HG03354 (cell line): ENCODE measurements around the gene RBFOX1.

Experiments used
- ATAC-seq: cut with Tn5 transposase; IDR thresholded peaks from one replicate; pipeline ENCODE4 v1.9.1; 2021; ENCODE audit warnings: mild to moderate bottlenecking; ENCODE audit not compliant: unreplicated experiment, poor library complexity, severe bottlenecking

The RBFOX1 gene

GRCh38 chr16:7629571-7629970 lies 296.9 kb downstream of the RBFOX1 start:
- ATAC-seq, result no peak

- ATAC-seq, result no peak
These were observed 304.8 kb downstream of the RBFOX1 start for GRCh38 chr16:7637446-7637845.

- no peak for ATAC-seq
These were observed 305.7 kb downstream of the RBFOX1 start for GRCh38 chr16:7638306-7638705.

GRCh38 chr16:7640334-7640733 lies 307.7 kb downstream of the RBFOX1 start:
- ATAC-seq, result no peak

- no peak for ATAC-seq
These were observed 311.5 kb downstream of the RBFOX1 start for GRCh38 chr16:7644176-7644575.

- no peak for ATAC-seq
These were observed 312.2 kb downstream of the RBFOX1 start for GRCh38 chr16:7644811-7645210.

- ATAC-seq, result no peak
These were observed 314.3 kb downstream of the RBFOX1 start for GRCh38 chr16:7646821-7647500.

- no peak for ATAC-seq
These were observed 317.8 kb downstream of the RBFOX1 start for GRCh38 chr16:7650431-7650830.

GRCh38 chr16:7651803-7652570 lies 319.3 kb downstream of the RBFOX1 start:
- no peak for ATAC-seq

DNA sequence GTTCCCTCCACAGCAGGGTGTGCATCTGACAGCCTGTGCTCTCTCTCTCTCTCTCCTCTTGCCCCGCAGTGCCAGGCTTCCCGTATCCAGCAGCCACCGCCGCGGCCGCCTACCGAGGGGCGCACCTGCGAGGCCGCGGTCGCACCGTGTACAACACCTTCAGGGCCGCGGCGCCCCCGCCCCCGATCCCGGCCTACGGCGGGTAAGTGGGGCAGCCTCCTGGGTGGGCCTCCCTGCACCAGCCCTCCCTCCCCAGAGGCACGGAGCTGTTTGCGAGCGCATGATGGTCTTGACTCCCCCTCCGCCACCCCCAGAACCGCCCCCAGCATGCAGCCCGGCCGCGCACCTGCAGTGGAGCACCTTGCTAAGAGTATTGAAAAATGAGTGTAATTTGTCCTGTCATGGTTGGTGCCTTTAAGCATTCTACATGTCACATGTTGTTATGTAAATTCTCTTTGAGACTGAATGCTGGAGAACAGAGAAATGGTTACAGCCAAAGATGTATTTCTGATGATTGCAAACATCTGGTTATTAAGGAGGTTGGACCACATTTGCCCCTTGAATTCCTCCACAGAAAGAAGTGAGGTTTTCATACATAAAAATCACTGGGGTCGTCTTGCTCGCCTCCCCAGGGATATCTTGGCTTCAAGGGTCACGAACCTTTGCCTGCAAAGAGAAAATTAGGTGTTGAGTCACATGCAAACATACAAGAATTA lies 321.3 kb downstream of the RBFOX1 start:
- ATAC-seq, result no peak

DNA sequence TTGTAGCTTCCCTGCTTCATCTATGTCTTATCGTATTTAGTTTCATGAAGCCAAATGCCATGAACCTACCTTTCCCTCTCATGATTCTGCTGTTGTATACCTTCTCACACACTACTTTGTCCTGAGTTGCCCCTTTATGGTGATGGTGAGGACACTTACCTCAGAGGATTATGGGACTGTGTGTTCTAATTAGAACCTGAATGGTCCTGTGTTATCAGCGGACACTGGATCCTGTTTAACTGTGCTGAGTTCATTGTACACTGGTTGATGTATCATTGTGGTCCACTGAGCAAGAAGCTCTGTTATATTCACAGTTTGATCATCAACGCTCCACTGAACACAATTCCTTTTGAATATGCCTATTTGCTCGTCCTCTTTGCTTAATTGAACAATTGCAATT lies 343.0 kb downstream of the RBFOX1 start:
- ATAC-seq, result no peak

GRCh38 chr16:7680296-7680695 lies 347.7 kb downstream of the RBFOX1 start:
- no peak for ATAC-seq

- no peak for ATAC-seq
These were observed 356.2 kb downstream of the RBFOX1 start for GRCh38 chr16:7688811-7689210.

DNA sequence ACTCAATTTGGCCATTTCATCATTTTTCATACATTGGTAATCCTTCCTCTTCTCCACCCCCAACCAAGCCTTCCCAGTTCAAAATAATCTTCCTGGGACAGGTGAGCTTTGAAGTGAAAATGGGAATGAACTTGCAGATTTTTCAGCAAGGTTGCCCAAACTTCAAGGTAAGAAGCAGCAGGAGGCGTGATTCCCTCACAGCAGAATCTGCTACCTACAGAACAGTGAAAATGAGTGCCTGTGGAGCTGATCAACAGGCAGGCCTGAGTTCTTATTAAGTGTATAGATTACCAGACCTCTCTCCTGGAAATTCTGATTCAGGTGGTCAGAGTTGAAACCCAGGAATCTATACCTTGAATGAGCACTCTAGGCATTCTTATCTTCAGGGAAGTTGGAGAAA lies 356.6 kb downstream of the RBFOX1 start:
- ATAC-seq, result no peak

- no peak for ATAC-seq
These were observed 358.9 kb downstream of the RBFOX1 start for GRCh38 chr16:7691533-7691932.

DNA sequence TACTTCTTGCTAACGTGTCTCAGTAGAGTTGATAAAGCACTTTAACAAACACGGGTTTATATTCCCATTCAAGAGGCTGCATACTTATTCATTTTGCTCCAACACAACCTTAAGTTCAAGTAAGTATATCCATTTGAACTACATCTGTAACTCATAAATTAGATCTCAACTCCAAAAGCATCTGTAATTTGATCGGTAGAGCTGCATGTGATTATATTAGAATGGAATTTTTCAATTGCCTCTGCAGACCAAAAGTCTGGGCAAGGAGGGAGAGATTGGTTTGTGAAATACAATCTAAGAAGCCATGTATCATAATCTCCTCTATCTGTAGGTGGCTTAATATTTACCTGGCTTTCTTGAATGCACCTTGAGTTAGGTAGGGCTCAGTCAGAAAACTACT lies 371.0 kb downstream of the RBFOX1 start:
- ATAC-seq, result no peak

DNA sequence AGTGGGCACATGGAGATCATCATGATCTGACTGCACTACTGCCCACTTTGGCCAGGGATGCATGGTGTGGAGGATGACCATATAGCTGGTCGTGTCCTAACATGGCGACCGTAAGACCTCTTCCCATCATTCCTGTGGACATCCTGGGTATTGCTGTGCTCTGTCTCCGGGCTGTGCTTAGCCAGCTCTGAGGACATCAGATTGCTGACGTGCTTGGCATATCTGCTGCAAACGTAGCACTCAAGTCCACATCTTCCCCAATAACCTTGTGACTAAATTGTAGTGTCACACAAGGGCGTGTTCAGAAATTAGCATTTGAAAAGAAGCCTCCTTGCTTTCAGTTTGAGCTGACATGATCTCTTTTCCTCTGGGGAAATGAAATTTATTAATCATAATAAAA lies 373.2 kb downstream of the RBFOX1 start:
- ATAC-seq, result no peak

DNA sequence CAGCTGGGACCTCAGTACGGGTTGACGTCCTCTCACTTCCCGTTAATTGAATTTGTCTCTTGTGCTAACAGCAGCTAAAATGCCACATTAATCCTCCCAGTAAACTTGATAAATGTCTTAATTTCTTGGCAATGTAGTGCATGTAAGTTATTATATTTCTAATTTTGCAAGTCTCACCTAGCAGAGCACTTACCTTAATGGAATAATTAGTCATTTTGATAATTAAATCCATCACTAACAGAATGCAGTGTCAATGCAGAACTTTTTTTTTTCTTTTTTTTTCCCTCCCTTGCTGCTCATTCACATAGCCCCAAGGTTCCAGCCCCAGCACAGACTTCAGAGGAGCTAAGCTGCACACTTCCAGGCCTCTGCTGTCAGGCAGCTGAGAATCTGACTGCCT lies 376.5 kb downstream of the RBFOX1 start:
- ATAC-seq, result no peak

DNA sequence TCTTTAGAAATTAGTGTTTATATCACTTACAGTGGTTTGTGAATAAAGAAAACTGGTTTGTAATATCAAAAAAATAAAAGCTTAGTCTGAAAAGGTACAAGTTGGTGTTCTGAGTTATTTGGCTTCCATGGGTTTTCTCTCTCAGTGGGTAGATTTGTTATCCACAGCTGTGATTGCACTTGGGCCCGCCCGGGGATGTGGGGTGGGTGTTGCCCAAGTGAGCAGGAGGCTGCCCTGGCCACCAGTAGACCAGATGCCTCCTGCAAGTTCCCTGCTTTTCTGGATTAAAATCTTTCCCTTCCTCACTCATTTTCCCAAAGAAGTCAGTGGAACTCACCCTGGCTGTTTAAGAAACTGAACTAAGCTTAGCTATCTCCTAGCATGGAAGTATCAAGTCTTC lies 380.6 kb downstream of the RBFOX1 start:
- no peak for ATAC-seq

DNA sequence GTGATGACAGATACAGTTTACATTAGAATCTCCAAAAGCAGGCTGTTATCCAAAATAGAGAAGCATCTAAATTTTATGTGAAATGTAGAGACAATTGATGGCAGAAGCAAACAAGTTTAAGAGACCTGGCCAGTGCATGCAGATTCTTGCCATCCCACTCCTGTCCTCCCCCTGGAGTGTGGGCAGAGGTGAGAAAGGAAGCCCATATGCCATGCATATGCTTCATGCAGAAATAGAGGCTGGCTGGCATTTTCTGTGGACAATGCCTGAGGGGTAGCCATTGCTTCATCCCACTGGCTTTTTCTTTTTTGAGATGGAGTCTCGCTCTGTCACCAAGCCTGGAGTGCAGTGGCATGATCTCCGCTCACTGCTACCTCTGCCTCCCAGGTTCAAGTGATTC lies 382.1 kb downstream of the RBFOX1 start:
- ATAC-seq, result no peak
